HEK293T (cell line): Measurements from ENCODE around the gene LRP2.

Experiments used
- CTCF ChIA-PET: fragments of 350-600 bp; formaldehyde crosslinking; extraction: SDS; loops from one replicate; lab custom pipeline; 2021; ENCODE audit warnings: antibody characterized with exemption, inconsistent platforms; lab: Yijun Ruan, JAX
- POLR2A ChIA-PET: fragments of 350-600 bp; formaldehyde crosslinking; extraction: SDS; loops from one replicate; lab custom pipeline; 2020; ENCODE audit warnings: antibody characterized with exemption, inconsistent platforms; lab: Yijun Ruan, JAX
- DNase-seq: peaks from one replicate; pipeline ENCODE4 v3.0.0; 2012; ENCODE audit warnings: mixed read lengths; ENCODE audit errors: extremely low spot score
- ARNT ChIP-seq: fragments of 450-650 bp; IDR thresholded peaks from 2 replicates; pipeline ENCODE4 v1.6.1; 2017; ENCODE audit warnings: mild to moderate bottlenecking
- BHLHE40 ChIP-seq: fragments of 450-650 bp; IDR thresholded peaks from 2 replicates; pipeline ENCODE4 v1.6.1; 2016; ENCODE audit warnings: mild to moderate bottlenecking, moderate library complexity, borderline replicate concordance
- CTBP1 ChIP-seq: fragments of 450-650 bp; IDR thresholded peaks from 2 replicates; pipeline ENCODE4 v1.6.1; 2016; ENCODE audit warnings: borderline replicate concordance
- ELF4 ChIP-seq: fragments of 450-650 bp; IDR thresholded peaks from 2 replicates; pipeline ENCODE4 v1.6.1; 2017; ENCODE audit warnings: antibody characterized with exemption
- FOXA1 ChIP-seq: fragments of 450-650 bp; IDR thresholded peaks from 2 replicates; pipeline ENCODE4 v1.6.1; 2016; ENCODE audit warnings: mild to moderate bottlenecking
- FOXK2 ChIP-seq: fragments of 450-650 bp; IDR thresholded peaks from 2 replicates; pipeline ENCODE4 v1.6.1; 2016; ENCODE audit warnings: mild to moderate bottlenecking
- FOXM1 ChIP-seq: fragments of 450-650 bp; IDR thresholded peaks from 2 replicates; pipeline ENCODE4 v1.6.1; 2017; ENCODE audit warnings: mild to moderate bottlenecking, borderline replicate concordance
- HDGF ChIP-seq: fragments of 450-650 bp; IDR thresholded peaks from 2 replicates; pipeline ENCODE4 v1.6.1; 2017; ENCODE audit warnings: antibody characterized with exemption, borderline replicate concordance
- L3MBTL2 ChIP-seq: fragments of 450-650 bp; conservative IDR thresholded peaks from 2 replicates; pipeline ENCODE4 v1.6.1; 2016; ENCODE audit warnings: mild to moderate bottlenecking
- LEF1 ChIP-seq: fragments of 450-650 bp; IDR thresholded peaks from 2 replicates; pipeline ENCODE4 v1.6.1; 2017; ENCODE audit warnings: mild to moderate bottlenecking, borderline replicate concordance
- NFRKB ChIP-seq: fragments of 450-650 bp; IDR thresholded peaks from 2 replicates; pipeline ENCODE4 v1.6.1; 2016; ENCODE audit warnings: mild to moderate bottlenecking, moderate library complexity
- SP1 ChIP-seq: fragments of 450-650 bp; IDR thresholded peaks from 2 replicates; pipeline ENCODE4 v1.6.1; 2017
- SUZ12 ChIP-seq: fragments of 450-650 bp; IDR thresholded peaks from 2 replicates; pipeline ENCODE4 v1.6.1; 2016; ENCODE audit warnings: mild to moderate bottlenecking
- TARDBP ChIP-seq: fragments of 450-650 bp; IDR thresholded peaks from 2 replicates; pipeline ENCODE4 v1.6.1; 2016
- ZNF384 ChIP-seq: fragments of 450-650 bp; IDR thresholded peaks from 2 replicates; pipeline ENCODE4 v1.6.1; 2016
- TF ChIP-seq, protein P1 (sequence below): fragments of 450-650 bp; IDR thresholded peaks from 2 replicates; pipeline ENCODE4 v1.6.1; 2016

Gene LRP2

DNA sequence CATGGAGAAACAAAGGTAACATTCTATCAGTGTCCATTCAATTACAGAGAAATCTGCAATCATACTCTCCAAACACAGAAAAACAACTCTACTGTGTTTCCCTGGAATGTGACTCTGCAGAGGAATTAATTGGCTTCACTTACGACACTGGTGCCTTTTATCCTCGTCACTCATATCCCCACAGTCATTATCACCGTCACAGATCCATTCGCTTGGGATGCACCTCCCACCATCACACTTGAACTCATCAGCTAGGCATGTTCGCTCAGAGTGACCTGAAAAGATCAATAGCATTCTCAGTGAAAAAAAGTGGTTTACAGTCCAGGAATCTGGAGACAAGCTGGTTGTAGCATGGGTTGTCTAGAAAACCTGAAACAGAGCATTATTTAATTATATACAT is 168.7 kb downstream of the LRP2 start:
- ChIA-PET CTCF (no interaction called here), POLR2A (no interaction called here)
- no peak for DNase-seq
- no peak for TF ChIP-seq ELF4
- no peak for TF ChIP-seq FOXM1
- TF ChIP-seq HDGF = no peak
- TF ChIP-seq ARNT = no peak
- TF ChIP-seq SP1 = no peak
- no peak for TF ChIP-seq NFRKB
- TF ChIP-seq BHLHE40 = no peak
- TF ChIP-seq LEF1 = no peak
- no peak for TF ChIP-seq SUZ12

DNA sequence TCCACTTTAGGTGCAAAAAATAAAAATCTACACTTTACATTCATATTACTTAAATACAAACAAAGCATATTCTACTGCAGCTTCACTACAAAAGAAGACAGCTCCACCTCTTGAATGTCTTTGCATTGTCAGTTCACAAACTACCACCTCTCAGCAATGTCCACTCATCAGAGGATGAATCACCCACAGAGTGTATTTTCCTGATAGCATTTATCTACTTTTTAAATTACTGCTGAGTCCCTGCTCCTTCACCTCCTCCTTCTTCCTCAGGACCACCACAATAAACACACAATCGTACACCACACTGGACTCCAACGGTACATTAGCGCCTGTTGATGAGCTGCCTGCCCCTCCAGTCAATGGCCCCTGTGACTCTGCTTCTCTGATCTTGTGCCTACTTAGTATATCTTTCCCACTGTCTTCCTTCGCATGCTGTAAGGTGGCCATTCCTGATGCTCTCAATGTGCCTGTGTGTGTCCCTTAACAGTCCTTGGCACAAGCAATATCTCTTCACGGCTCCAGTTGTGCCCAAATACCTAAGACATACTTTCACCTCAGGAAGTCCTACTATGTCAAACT is 172.0 kb downstream of the LRP2 start:
- ChIA-PET POLR2A (no interaction called here), CTCF (no interaction called here)
- DNase-seq = no peak
- TF ChIP-seq TARDBP (no peak), SP1 (no peak), L3MBTL2 (no peak), ZNF384 (no peak), LEF1 (no peak), FOXK2 (no peak), ARNT (no peak), HDGF (no peak), SUZ12 (no peak)
- TF ChIP-seq, protein P1, sequence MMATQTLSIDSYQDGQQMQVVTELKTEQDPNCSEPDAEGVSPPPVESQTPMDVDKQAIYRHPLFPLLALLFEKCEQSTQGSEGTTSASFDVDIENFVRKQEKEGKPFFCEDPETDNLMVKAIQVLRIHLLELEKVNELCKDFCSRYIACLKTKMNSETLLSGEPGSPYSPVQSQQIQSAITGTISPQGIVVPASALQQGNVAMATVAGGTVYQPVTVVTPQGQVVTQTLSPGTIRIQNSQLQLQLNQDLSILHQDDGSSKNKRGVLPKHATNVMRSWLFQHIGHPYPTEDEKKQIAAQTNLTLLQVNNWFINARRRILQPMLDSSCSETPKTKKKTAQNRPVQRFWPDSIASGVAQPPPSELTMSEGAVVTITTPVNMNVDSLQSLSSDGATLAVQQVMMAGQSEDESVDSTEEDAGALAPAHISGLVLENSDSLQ = no peak

DNA sequence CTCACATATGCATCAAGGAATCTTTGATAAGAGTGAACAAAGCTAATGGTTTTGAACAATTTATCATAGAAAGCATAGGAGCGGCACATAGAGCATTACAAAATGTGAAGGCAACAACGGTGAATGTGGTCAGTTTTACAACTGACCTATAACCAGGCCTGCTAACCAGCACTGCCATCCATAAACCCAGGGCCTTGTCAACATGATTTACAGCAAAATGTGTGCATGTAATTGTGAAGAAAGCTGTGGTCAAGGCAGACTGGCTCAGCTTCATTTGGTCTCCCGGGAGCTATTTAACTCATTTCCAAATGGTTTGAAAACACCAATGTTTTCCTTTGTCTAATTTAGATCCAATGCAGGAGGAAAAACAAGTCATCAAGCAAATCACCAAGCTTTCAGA is 173.2 kb downstream of the LRP2 start:
- ChIA-PET CTCF (interaction anchor here (0.6 to 1.0 kb wide), 3 partner anchors 14 to 46 kb away, joined by 3 read pairs; no protein-coding TSS in a partner anchor), POLR2A (no interaction called here)
- TF ChIP-seq SP1 = no peak
- no peak for TF ChIP-seq FOXA1
- TF ChIP-seq, protein P1 = 0 out of 2 replicates have a peak, but pooled peaks have one; percentile 11
- no peak for DNase-seq

DNA sequence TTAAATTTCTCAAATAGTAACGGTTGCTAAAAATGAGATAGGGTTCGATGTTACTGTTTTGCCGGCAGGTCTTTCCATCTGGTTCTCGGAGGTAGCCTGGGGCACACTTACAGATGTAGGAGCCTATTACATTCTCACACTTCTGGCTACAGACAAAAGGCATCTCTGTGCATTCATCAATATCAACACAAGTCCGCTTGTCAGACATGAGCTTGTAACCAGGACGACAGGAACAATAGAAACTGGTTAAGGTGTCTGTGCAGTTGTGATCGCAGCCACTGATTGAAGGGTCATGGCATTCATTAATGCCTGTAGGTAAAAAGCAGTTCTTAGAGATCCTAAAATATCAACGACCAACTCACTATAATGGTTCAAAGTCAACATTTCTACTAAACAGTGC is 176.6 kb downstream of the LRP2 start:
- POLR2A ChIA-PET = no interaction called here
- no peak for DNase-seq
- TF ChIP-seq ARNT (no peak), SP1 (no peak), LEF1 (no peak), FOXM1 (no peak), ELF4 (no peak), NFRKB (no peak), BHLHE40 (no peak)
- TF ChIP-seq, protein P1 = no peak
- CTCF ChIA-PET = no interaction called here

DNA sequence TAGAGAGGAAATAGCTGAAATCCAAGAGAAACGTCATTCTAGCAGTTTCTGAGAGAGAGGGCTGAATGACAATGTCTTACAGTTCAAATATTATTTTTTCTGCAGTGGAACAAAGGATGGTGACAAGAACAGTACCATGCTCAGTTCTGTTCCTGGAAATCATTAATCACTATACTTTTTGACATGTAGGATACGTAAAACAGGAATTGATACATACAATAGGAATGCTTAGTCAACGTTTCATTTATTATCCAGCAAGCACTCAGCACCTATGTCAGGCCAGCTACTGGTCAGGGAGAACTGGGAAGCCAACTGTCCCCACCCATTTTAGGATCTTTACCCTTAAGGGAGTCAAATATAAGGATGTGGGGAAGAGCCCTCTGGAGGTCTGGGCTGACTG is 178.3 kb downstream of the LRP2 start:
- DNase-seq = no peak
- TF ChIP-seq FOXM1 = no peak
- TF ChIP-seq TARDBP = no peak
- TF ChIP-seq, protein P1 = no peak
- TF ChIP-seq SP1 = no peak
- ChIA-PET POLR2A (no interaction called here), CTCF (interaction anchor here (0.5 kb wide), 1 partner anchor 11 kb away, joined by 3 read pairs; no protein-coding TSS in a partner anchor)

DNA sequence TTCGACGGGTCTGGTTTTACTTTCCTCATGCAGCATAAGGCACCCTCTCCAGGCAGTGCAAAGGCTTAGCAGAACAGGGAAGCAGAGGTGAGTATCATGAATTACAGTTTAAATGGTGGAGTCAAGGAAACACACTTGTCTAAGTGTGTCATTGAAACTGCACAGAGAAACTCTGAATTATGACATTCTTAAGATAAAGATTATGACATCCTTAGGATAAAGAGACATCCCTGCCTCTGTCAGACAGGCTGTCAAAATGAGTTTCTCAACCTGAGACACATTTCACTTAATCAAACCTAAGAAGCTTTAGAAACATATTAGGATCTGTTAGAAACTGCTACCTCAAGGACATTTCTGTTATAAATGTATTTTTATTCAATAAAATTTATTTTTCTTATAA is 179.8 kb downstream of the LRP2 start:
- DNase-seq = no peak
- ChIA-PET CTCF (no interaction called here), POLR2A (no interaction called here)
- TF ChIP-seq CTBP1 (no peak), ARNT (no peak), HDGF (no peak), ELF4 (no peak), TARDBP (no peak), FOXA1 (no peak), ZNF384 (no peak), SP1 (no peak), L3MBTL2 (no peak), SUZ12 (no peak), FOXM1 (no peak)

DNA sequence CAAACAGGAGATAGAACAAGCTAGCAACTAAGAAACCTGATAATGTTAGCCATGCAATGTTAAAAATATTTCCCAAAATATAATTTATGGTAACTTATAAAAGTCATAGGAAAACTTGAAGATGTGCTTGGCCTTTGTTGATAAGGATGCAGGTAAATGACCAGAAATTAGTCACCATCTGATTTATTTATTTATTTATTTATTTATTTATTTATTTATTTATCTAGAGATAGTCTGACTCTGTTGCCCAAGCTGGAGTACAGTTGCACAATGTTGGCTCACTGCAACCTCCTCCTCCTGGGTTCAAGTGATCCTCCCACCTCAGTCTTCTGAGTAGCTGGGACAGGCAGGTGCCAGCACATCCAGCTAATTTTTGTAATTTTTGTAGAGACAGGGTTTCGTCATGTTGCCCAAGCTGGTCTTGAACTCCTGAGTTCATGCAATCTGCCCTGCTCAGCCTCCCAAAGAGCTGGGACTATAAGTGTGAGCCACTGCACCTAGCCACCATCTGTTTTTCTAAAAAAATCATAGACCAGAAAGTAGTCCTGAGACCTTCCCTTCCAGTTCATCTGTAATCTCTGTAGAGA is 183.4 kb downstream of the LRP2 start:
- TF ChIP-seq SUZ12 = no peak
- no peak for DNase-seq
- ChIA-PET CTCF (no interaction called here), POLR2A (no interaction called here)
